Measurements from ENCODE around the gene ANKRA2. TPM values are rescaled to one million over a fixed set of nuclear protein-coding genes. Genes with fewer than 3 reads are reported as not detected.
"Not testable (repeated sequence)": the region's sequence is repeated elsewhere in the genome, so short reads cannot be mapped to it uniquely, and the experiment has no call there.

Gene ANKRA2
- total and polyA plus RNA-seq, 9 donors: 22.3 to 44.2 (median 25.5) TPM

GRCh38 chr5:73514418-73514817 is 51.0 kb downstream of the ANKRA2 start:
- no peaks in the 10 kb centered on the region for H3K4me1 ChIP-seq (ENCODE audit: insufficient read depth)
- TF ChIP-seq EP300 (IDR thresholded peaks at IDR 0.05) (no peak), CTCF (IDR thresholded peaks at IDR 0.05) (no peak), POLR2A (IDR thresholded peaks at IDR 0.05) (no peak)
- no peak for DNase-seq
- no peaks in the 10 kb centered on the region for H3K9me3 ChIP-seq
- intact Hi-C loops (cut with DNase I): no loop called here
- no peak overlapping the region for H3K27ac ChIP-seq
- H3K36me3 ChIP-seq: no peaks in the 10 kb centered on the region
- H3K4me3 ChIP-seq: no peak overlapping the region
- H3K27me3 ChIP-seq: no peaks in the 10 kb centered on the region
- 63 to 83% (median 67%) methylated on average over 2 of the region's 2 CpGs for WGBS, 3 donors

GRCh38 chr5:73513996-73514395 is 51.4 kb downstream of the ANKRA2 start:
- WGBS, 3 donors: 64 to 89% (median 77%) methylated on average over 3 of the region's 3 CpGs
- H3K4me1 ChIP-seq (ENCODE audit: insufficient read depth): no peaks in the 10 kb centered on the region
- no peaks in the 10 kb centered on the region for H3K27me3 ChIP-seq
- intact Hi-C loops (cut with DNase I): no loop called here
- no peak for DNase-seq
- H3K36me3 ChIP-seq: no peaks in the 10 kb centered on the region
- H3K27ac ChIP-seq: no peak overlapping the region
- no peak overlapping the region for H3K4me3 ChIP-seq
- no peaks in the 10 kb centered on the region for H3K9me3 ChIP-seq
- TF ChIP-seq EP300 (IDR thresholded peaks at IDR 0.05): no peak
- TF ChIP-seq POLR2A (IDR thresholded peaks at IDR 0.05): no peak
- TF ChIP-seq CTCF (IDR thresholded peaks at IDR 0.05): no peak

GRCh38 chr5:73508521-73508920 is 56.9 kb downstream of the ANKRA2 start:
- intact Hi-C loops (cut with DNase I); DNase-seq; H3K9me3 ChIP-seq; H3K4me1 ChIP-seq (ENCODE audit: insufficient read depth); H3K27me3 ChIP-seq; H3K36me3 ChIP-seq; H3K27ac ChIP-seq; H3K4me3 ChIP-seq: not testable (repeated sequence)
- WGBS, 3 donors: 95 to 97% (median 96%) methylated on average over 26 of the region's 26 CpGs

GRCh38 chr5:73507062-73507461 is 58.4 kb downstream of the ANKRA2 start:
- H3K4me1 ChIP-seq (ENCODE audit: insufficient read depth): no peaks in the 10 kb centered on the region
- WGBS, 3 donors: 16 to 26% (median 19%) methylated on average over 2 of the region's 2 CpGs
- no peak overlapping the region for H3K4me3 ChIP-seq
- no peaks in the 10 kb centered on the region for H3K27me3 ChIP-seq
- H3K9me3 ChIP-seq: no peaks in the 10 kb centered on the region
- DNase-seq: no peak
- intact Hi-C loops (cut with DNase I): no loop called here
- TF ChIP-seq POLR2A (IDR thresholded peaks at IDR 0.05) (no peak), EP300 (IDR thresholded peaks at IDR 0.05) (no peak), CTCF (IDR thresholded peaks at IDR 0.05) (no peak)
- no peaks in the 10 kb centered on the region for H3K36me3 ChIP-seq
- H3K27ac ChIP-seq: no peak overlapping the region

GRCh38 chr5:73506459-73506955 is 58.9 kb downstream of the ANKRA2 start:
- no peak for TF ChIP-seq EP300 (IDR thresholded peaks at IDR 0.05)
- no peak for TF ChIP-seq POLR2A (IDR thresholded peaks at IDR 0.05)
- TF ChIP-seq CTCF (IDR thresholded peaks at IDR 0.05): no peak
- DNase-seq: no peak
- Histone ChIP-seq H3K9me3 (no peaks in the 10 kb centered on the region), H3K4me3 (no peak overlapping the region), H3K27me3 (no peaks in the 10 kb centered on the region), H3K36me3 (no peaks in the 10 kb centered on the region), H3K4me1 (ENCODE audit: insufficient read depth) (no peaks in the 10 kb centered on the region), H3K27ac (no peak overlapping the region)
- 77 to 93% (median 79%) methylated on average over 5 of the region's 5 CpGs for WGBS, 3 donors
- intact Hi-C loops (cut with DNase I): no loop called here

Other genes starting within 250 kb of the ANKRA2 start
- under 1 TPM; 0.08 to 0.73 (median 0.11) TPM for gene FOXD1, start 116.9 kb downstream of the ANKRA2 start, total RNA-seq
- gene FOXD1, start 116.9 kb downstream of the ANKRA2 start, polyA plus RNA-seq: under 1 TPM in 1 of 2 donors, not detected in 1; 0.18 TPM
- 1,000 to 10,000 TPM in 2 of 7 donors, 100 to 1,000 TPM in 5; 648 to 1,276 (median 885) TPM for gene BTF3, start 67.2 kb downstream of the ANKRA2 start, total RNA-seq
- 1,000 to 10,000 TPM; 1,240 to 1,776 TPM for gene BTF3, start 67.2 kb downstream of the ANKRA2 start, polyA plus RNA-seq
- 10 to 100 TPM in 6 of 7 donors, 1 to 10 TPM in 1; 8.5 to 28.0 (median 16.2) TPM for gene UTP15, start 104 bp upstream of the ANKRA2 start, total RNA-seq
- gene UTP15, start 104 bp upstream of the ANKRA2 start, polyA plus RNA-seq: 1 to 10 TPM; 3.5 to 7.6 TPM
- 10 to 100 TPM; 29.4 to 75.6 (median 36.6) TPM for gene ARHGEF28, start 60.6 kb upstream of the ANKRA2 start, total RNA-seq
- gene ARHGEF28, start 60.6 kb upstream of the ANKRA2 start, polyA plus RNA-seq: 10 to 100 TPM; 21.5 to 34.0 TPM

Data from ovary (tissue), 9 donors.